NT2/D1 (cell line): Measurements from ENCODE around the gene DDX31.

ENCODE experiments used
- YY1 ChIP-seq: IDR thresholded peaks from 2 replicates; pipeline ENCODE4 v1.6.1; 2011; ENCODE audit not compliant: insufficient read length, insufficient read depth
- ZNF274 ChIP-seq: IDR thresholded peaks from 2 replicates; pipeline ENCODE4 v1.6.1; 2011; ENCODE audit warnings: mild to moderate bottlenecking, low read depth, low read length

DNA sequence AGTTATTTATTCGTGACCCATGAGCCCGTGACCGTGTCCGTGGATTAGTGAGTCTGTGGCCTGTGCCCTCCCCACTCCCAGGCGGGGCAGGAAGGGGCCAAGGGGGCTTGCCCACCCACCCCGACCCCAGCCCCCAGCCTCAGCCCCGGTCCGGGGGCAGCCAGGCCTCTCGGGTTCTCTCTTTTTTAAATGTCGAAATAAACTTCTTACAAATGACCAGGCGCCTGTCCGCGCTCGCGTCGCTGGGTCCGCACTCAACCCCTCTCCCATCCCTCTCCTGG is 79.8 kb downstream of the DDX31 start:
- no peak for TF ChIP-seq ZNF274
- no peak for TF ChIP-seq YY1
